HepG2 (cell line): ENCODE measurements around the gene CFD. TPM values are rescaled to one million over a fixed set of nuclear protein-coding genes. Genes with fewer than 3 reads are reported as not detected.

Experiments
- BCL6 ChIP-seq: IDR thresholded peaks from 2 replicates; pipeline ENCODE4 v1.6.1; 2016; ENCODE audit warnings: missing genetic modification reagents, missing compliant biosample characterization
- EHMT2 ChIP-seq: fragments of 200-600 bp; sonication (generic); IDR thresholded peaks from 2 replicates; pipeline ENCODE4 v1.7.0; 2017; ENCODE audit warnings: antibody characterized with exemption, low read depth, low read length, borderline replicate concordance
- GLMP ChIP-seq: sonication (generic); formaldehyde crosslinking; IDR thresholded peaks from 2 replicates; pipeline ENCODE4 v1.9.0; 2021; ENCODE audit warnings: missing genetic modification reagents, mild to moderate bottlenecking, borderline replicate concordance
- HOXA7 ChIP-seq: sonication (generic); formaldehyde crosslinking; IDR thresholded peaks from 2 replicates; pipeline ENCODE4 v1.8.1; 2022; ENCODE audit warnings: mild to moderate bottlenecking, missing genetic modification reagents, moderate library complexity
- KDM5B ChIP-seq: sonication (generic); formaldehyde crosslinking; IDR thresholded peaks from 2 replicates; pipeline ENCODE4 v1.4.0; 2020; ENCODE audit warnings: missing genetic modification reagents, mild to moderate bottlenecking, borderline replicate concordance
- MAFK ChIP-seq, 2 experiments: IDR thresholded peaks in 1 of 2; conservative IDR thresholded peaks in 1 of 2; 2 replicates each; pipeline ENCODE4 v1.6.1; 2011; ENCODE audit warnings: improper control_type of control experiment in 2 of 2, low read length in 2 of 2
- SNAPC4 ChIP-seq: sonication (generic); formaldehyde crosslinking; IDR thresholded peaks from 2 replicates; pipeline ENCODE4 v1.4.0; 2020; ENCODE audit warnings: mild to moderate bottlenecking, missing genetic modification reagents
- TAF15 ChIP-seq: fragments of 200-400 bp; formaldehyde crosslinking; IDR thresholded peaks from one replicate; pipeline ENCODE4 v1.6.1; 2018; ENCODE audit warnings: mild to moderate bottlenecking, low read depth, low read length; ENCODE audit not compliant: poor library complexity, severe bottlenecking
- TBX3 ChIP-seq: fragments of 450-650 bp; IDR thresholded peaks from 2 replicates; pipeline ENCODE4 v1.6.1; 2017; ENCODE audit warnings: antibody characterized with exemption, mild to moderate bottlenecking, inconsistent platforms, borderline replicate concordance
- UBTF ChIP-seq: sonication (generic); formaldehyde crosslinking; IDR thresholded peaks from 2 replicates; pipeline ENCODE4 v1.4.0; 2020; ENCODE audit warnings: mild to moderate bottlenecking, missing genetic modification reagents
- ZC3H4 ChIP-seq: sonication (generic); formaldehyde crosslinking; IDR thresholded peaks from 2 replicates; pipeline ENCODE4 v1.4.0; 2020; ENCODE audit warnings: missing genetic modification reagents, borderline replicate concordance
- ZNF619 ChIP-seq: sonication (generic); formaldehyde crosslinking; IDR thresholded peaks from 2 replicates; pipeline ENCODE4 v1.4.0; 2020; ENCODE audit warnings: mild to moderate bottlenecking, missing genetic modification reagents
- polyA plus RNA-seq, 8 experiments: library from polyadenylated mRNA; depleted of rRNA in 3 of 8; stranded (reverse) in 7 of 8; unstranded in 1 of 8; fragments of >200 nt; fragmentation: Illumina TruSeq in 4 of 8; extraction: Trizol in 4 of 8; gene quantifications; 2 replicates each; pipeline versions ENCODE4 v1.2.1 to v1.2.3, GENCODE V29; 2011 to 2016; ENCODE audit warnings: low read depth in 4 of 8, missing spikeins in 1 of 8, mixed read lengths in 1 of 8; ENCODE audit not compliant: insufficient read depth in 1 of 8
- total RNA-seq, 5 experiments: library from RNA; depleted of rRNA; stranded (reverse); fragments of >200 nt; fragmentation: Illumina TruSeq; extraction: Trizol; gene quantifications; 2 replicates each; pipeline ENCODE4 v1.2.3, GENCODE V29; 2016; ENCODE audit warnings: low read depth in 1 of 5
- TF ChIP-seq, protein P1 (sequence below): sonication (generic); formaldehyde crosslinking; IDR thresholded peaks from 2 replicates; pipeline ENCODE4 v1.4.0; 2020; ENCODE audit warnings: missing genetic modification reagents
- TF ChIP-seq, protein P2 (sequence below): sonication (generic); formaldehyde crosslinking; IDR thresholded peaks from 2 replicates; pipeline ENCODE4 v1.5.0; 2020; ENCODE audit warnings: missing genetic modification reagents

Gene CFD
- total and polyA plus RNA-seq, 2 of the 13 experiments (the other 11 are each of a cell fraction or from before 2014, with no cell fraction given), result 2.3 to 4.6 TPM

DNA sequence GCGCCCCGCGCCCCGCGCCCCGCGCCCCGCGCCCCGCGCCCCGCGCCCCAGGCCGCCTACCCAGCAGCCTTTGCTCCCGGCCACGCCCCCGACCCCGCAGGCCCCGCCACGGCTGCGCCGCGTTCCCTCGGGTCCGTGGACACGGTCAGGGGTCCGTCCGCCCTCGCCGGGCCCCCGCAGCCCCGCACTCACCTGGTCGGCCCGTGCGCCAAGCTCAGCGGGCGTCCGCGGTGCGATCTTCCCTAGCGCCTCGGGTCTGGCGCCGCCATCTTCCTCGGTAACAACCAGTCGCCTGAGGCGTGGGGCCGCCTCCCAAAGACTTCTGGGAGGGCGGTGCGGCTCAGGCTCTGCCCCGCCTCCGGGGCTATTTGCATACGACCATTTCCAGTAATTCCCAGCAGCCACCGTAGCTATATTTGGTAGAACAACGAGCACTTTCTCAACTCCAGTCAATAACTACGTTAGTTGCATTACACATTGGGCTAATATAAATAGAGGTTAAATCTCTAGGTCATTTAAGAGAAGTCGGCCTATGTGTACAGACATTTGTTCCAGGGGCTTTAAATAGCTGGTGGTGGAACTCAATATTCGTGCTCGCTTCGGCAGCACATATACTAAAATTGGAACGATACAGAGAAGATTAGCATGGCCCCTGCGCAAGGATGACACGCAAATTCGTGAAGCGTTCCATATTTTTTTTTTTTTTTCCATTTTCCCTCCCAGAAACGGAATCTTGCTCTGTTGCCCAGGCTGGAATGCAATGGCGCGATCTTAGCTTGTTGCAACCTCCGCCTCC, 33.6 kb downstream of the CFD start, which contains the start of the genes MED16 and RNU6-9 (continued):
- no peak for TF ChIP-seq ZC3H4 (CRISPR knock-in tag)
- no peak for TF ChIP-seq HOXA7 (CRISPR knock-in tag)
- TF ChIP-seq, protein P1, sequence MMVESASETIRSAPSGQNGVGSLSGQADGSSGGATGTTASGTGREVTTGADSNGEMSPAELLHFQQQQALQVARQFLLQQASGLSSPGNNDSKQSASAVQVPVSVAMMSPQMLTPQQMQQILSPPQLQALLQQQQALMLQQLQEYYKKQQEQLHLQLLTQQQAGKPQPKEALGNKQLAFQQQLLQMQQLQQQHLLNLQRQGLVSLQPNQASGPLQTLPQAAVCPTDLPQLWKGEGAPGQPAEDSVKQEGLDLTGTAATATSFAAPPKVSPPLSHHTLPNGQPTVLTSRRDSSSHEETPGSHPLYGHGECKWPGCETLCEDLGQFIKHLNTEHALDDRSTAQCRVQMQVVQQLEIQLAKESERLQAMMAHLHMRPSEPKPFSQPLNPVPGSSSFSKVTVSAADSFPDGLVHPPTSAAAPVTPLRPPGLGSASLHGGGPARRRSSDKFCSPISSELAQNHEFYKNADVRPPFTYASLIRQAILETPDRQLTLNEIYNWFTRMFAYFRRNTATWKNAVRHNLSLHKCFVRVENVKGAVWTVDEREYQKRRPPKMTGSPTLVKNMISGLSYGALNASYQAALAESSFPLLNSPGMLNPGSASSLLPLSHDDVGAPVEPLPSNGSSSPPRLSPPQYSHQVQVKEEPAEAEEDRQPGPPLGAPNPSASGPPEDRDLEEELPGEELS (CRISPR knock-in tag), result peak; percentile 39; the same call in 1 of the 2 replicates
- TF ChIP-seq, protein P2, sequence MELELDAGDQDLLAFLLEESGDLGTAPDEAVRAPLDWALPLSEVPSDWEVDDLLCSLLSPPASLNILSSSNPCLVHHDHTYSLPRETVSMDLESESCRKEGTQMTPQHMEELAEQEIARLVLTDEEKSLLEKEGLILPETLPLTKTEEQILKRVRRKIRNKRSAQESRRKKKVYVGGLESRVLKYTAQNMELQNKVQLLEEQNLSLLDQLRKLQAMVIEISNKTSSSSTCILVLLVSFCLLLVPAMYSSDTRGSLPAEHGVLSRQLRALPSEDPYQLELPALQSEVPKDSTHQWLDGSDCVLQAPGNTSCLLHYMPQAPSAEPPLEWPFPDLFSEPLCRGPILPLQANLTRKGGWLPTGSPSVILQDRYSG, result no peak
- TF ChIP-seq BCL6 (CRISPR knock-in tag), result peak; percentile 37; the same call in 1 of the 2 replicates
- TF ChIP-seq MAFK (conservative IDR thresholded peaks at IDR 0.05 in 1 of 2, IDR thresholded peaks at IDR 0.05 in 1 of 2; ENCODE audit: low read length in 2 of 2), result no peak
- TF ChIP-seq GLMP, result no peak
- no peak for TF ChIP-seq TAF15
- no peak for TF ChIP-seq EHMT2
- no peak for TF ChIP-seq ZNF619 (CRISPR knock-in tag)
- peak; percentile 100 for TF ChIP-seq SNAPC4 (CRISPR knock-in tag)
- no peak; the same call in 1 of the 2 replicates for TF ChIP-seq UBTF (CRISPR knock-in tag)
- TF ChIP-seq KDM5B (CRISPR knock-in tag), result peak; percentile 58; the same call in 1 of the 2 replicates
- no peak for TF ChIP-seq TBX3
